Measurements from ENCODE around the gene NTN1. TPM values are rescaled to one million over a fixed set of nuclear protein-coding genes. Genes with fewer than 3 reads are reported as not detected.

Gene NTN1
- total RNA-seq, 4 donors from 2014 or later: 15.9 to 31.0 (median 25.0) TPM

GRCh38 chr17:9144502-9145249 lies 123.4 kb downstream of the NTN1 start:
- Histone ChIP-seq H3K4me3 (no peak overlapping the region), H3K27me3 (no peaks in the 10 kb centered on the region), H3K4me1 (peaks cover 0 to 8% (median 5%) of the 10 kb centered on the region in 4 donors), H3K36me3 (no peaks in the 10 kb centered on the region), H3K27ac (no peak overlapping the region), H3K9me3 (no peaks in the 10 kb centered on the region)
- WGBS, 2 donors: 74 to 78% methylated on average over 19 of the region's 19 CpGs
- TF ChIP-seq POLR2A (IDR thresholded peaks at IDR 0.05): no peak
- no peak for TF ChIP-seq EP300 (IDR thresholded peaks at IDR 0.05)
- TF ChIP-seq CTCF (IDR thresholded peaks at IDR 0.05): no peak
- no peak for DNase-seq (ENCODE audit: low spot score in 2 of 2)

- no peak overlapping the region for H3K27ac ChIP-seq
- no peaks in the 10 kb centered on the region for H3K27me3 ChIP-seq
- peaks cover 0 to 21% (median 9%) of the 10 kb centered on the region in 4 donors for H3K4me1 ChIP-seq
- WGBS, 2 donors: 71 to 79% methylated on average over 4 of the region's 4 CpGs
- no peak for DNase-seq (ENCODE audit: low spot score in 2 of 2)
- H3K4me3 ChIP-seq: no peak overlapping the region
- no peaks in the 10 kb centered on the region for H3K36me3 ChIP-seq
- TF ChIP-seq EP300 (IDR thresholded peaks at IDR 0.05) (no peak), POLR2A (IDR thresholded peaks at IDR 0.05) (no peak), CTCF (IDR thresholded peaks at IDR 0.05) (no peak)
- H3K9me3 ChIP-seq: no peaks in the 10 kb centered on the region
These were observed 124.8 kb downstream of the NTN1 start for GRCh38 chr17:9146064-9146463.

GRCh38 chr17:9148905-9149525 lies 127.7 kb downstream of the NTN1 start:
- no peaks in the 10 kb centered on the region for H3K36me3 ChIP-seq
- H3K4me3 ChIP-seq: no peak overlapping the region
- 64 to 67% methylated on average over 6 of the region's 6 CpGs for WGBS, 2 donors
- H3K27ac ChIP-seq: no peak overlapping the region
- peaks cover 0 to 22% (median 9%) of the 10 kb centered on the region in 4 donors for H3K4me1 ChIP-seq
- peaks cover 0 to 4% (median 0%) of the 10 kb centered on the region in 4 donors for H3K9me3 ChIP-seq
- no peak for DNase-seq (ENCODE audit: low spot score in 2 of 2)
- no peaks in the 10 kb centered on the region for H3K27me3 ChIP-seq
- TF ChIP-seq EP300 (IDR thresholded peaks at IDR 0.05) (no peak), CTCF (IDR thresholded peaks at IDR 0.05) (no peak), POLR2A (IDR thresholded peaks at IDR 0.05) (no peak)

- TF ChIP-seq CTCF (IDR thresholded peaks at IDR 0.05) (no peak), POLR2A (IDR thresholded peaks at IDR 0.05) (no peak), EP300 (IDR thresholded peaks at IDR 0.05) (no peak)
- no peaks in the 10 kb centered on the region for H3K27me3 ChIP-seq
- peak overlapping the region in 3 of 4 donors; percentile 32 to 78 (median 65) for H3K27ac ChIP-seq
- H3K4me1 ChIP-seq: peaks cover 0 to 22% (median 9%) of the 10 kb centered on the region in 4 donors
- peak in 1 of 2 donors; percentile 38 for DNase-seq (ENCODE audit: low spot score in 2 of 2)
- no peak overlapping the region for H3K4me3 ChIP-seq
- no peaks in the 10 kb centered on the region for H3K36me3 ChIP-seq
- peaks cover 0 to 4% (median 0%) of the 10 kb centered on the region in 4 donors for H3K9me3 ChIP-seq
- 27 to 37% methylated on average over 25 of the region's 25 CpGs for WGBS, 2 donors
These were observed 129.3 kb downstream of the NTN1 start for GRCh38 chr17:9150446-9151090.
